ENCODE results near the gene SLC22A7. TPM values are rescaled to one million over a fixed set of nuclear protein-coding genes. Genes with fewer than 3 reads are reported as not detected.

The SLC22A7 gene
- polyA plus RNA-seq, 1 experiment: not detected

- POLR2A ChIA-PET: no interaction called here
- no peak for DNase-seq (ENCODE audit: low read depth)
- no peak overlapping the region for H3K4me3 ChIP-seq (ENCODE audit: low read depth, low read length)
- TF ChIP-seq CTCF (IDR thresholded peaks at IDR 0.05; ENCODE audit: insufficient read depth, low read depth, low read length): no peak
- no peaks in the 10 kb centered on the region for H3K36me3 ChIP-seq (ENCODE audit: control insufficient read depth, insufficient read depth, low read length)
- peaks cover 23% of the 10 kb centered on the region for H3K27me3 ChIP-seq (ENCODE audit: control insufficient read depth, insufficient read depth, low read length)
- CTCF ChIA-PET: interaction anchor here (1.0 kb wide), 1 partner anchor 8 kb away, joined by 3 read pairs; no protein-coding TSS in a partner anchor
Observed at GRCh38 chr6:43254846-43255245, 43.2 kb upstream of the SLC22A7 start.

DNA sequence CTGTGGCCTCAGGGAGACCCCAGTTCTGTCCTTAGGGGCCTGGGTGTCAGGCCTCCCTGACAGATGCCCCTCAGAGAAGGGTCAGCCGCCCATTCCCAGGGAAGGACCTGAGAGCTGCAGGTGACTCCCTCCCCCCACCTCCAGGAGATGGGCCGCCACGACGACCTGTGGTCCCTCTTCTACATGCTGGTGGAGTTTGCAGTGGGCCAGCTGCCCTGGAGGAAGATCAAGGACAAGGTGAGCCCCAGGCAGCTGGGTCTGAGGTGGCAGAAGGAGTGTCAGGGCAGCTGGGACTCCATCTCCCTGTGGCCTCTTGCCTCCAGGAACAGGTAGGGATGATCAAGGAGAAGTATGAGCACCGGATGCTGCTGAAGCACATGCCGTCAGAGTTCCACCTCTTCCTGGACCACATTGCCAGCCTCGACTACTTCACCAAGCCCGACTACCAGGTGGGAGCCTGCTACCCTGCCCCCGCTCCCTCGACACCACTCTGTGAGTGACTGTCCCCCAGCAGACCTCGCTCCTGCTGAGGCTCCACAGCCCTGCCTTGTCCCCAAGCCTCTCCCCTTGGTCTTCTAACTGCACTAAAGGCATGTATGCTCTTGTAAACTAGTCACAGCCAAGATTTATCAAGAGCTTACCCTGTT lies 42.5 kb upstream of the SLC22A7 start:
- no peak overlapping the region for H3K4me3 ChIP-seq (ENCODE audit: low read depth, low read length)
- no peak for DNase-seq (ENCODE audit: low read depth)
- POLR2A ChIA-PET: no interaction called here
- no peaks in the 10 kb centered on the region for H3K36me3 ChIP-seq (ENCODE audit: control insufficient read depth, insufficient read depth, low read length)
- no peak for TF ChIP-seq CTCF (IDR thresholded peaks at IDR 0.05; ENCODE audit: insufficient read depth, low read depth, low read length)
- CTCF ChIA-PET: no interaction called here
- H3K27me3 ChIP-seq (ENCODE audit: control insufficient read depth, insufficient read depth, low read length): peaks cover 22% of the 10 kb centered on the region

DNA sequence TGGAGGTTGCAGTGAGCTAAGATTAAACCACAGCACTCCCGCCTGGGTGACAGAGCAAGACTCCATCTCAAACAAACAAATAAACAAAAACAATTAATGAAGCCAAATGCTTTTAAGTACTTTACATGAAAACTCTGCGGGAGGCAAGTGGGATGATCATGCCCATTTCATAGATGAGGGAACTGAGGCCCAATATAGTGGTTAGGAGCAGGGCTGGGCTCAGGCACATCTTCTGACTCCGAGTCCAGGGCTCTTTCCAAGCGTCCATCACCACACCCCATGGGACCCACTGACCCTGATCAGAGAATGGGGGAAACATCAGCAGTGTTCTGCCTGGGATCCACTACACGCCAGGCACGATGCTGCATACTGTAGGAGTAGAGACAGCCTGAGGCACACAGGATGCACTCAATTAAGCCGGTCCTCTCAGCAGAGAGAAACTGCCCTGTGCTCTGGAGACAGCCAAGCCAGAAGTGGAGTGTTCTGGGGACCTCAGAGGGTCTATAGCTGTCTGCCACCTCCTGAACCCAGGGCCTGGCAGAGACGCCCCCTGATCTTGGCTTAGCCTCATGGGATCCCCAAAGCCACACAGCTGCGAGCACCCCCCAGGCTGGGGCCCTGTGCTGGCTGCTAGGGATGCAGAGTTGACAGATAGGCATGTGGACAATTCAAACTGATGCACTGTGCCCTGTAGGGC lies 41.2 kb upstream of the SLC22A7 start:
- H3K4me3 ChIP-seq (ENCODE audit: low read depth, low read length): no peak overlapping the region
- no peak for DNase-seq (ENCODE audit: low read depth)
- ChIA-PET CTCF (interaction anchor here (0.9 kb wide), 1 partner anchor 180 kb away, joined by 3 read pairs; no protein-coding TSS in a partner anchor), POLR2A (no interaction called here)
- H3K36me3 ChIP-seq (ENCODE audit: control insufficient read depth, insufficient read depth, low read length): no peaks in the 10 kb centered on the region
- peaks cover 10% of the 10 kb centered on the region for H3K27me3 ChIP-seq (ENCODE audit: control insufficient read depth, insufficient read depth, low read length)
- no peak for TF ChIP-seq CTCF (IDR thresholded peaks at IDR 0.05; ENCODE audit: insufficient read depth, low read depth, low read length)

GRCh38 chr6:43257367-43258145 lies 40.5 kb upstream of the SLC22A7 start:
- TF ChIP-seq CTCF (IDR thresholded peaks at IDR 0.05; ENCODE audit: insufficient read depth, low read depth, low read length): no peak
- no peaks in the 10 kb centered on the region for H3K36me3 ChIP-seq (ENCODE audit: control insufficient read depth, insufficient read depth, low read length)
- ChIA-PET POLR2A (no interaction called here), CTCF (interaction anchor here (0.9 kb wide), 1 partner anchor 179 kb away, joined by 3 read pairs; no protein-coding TSS in a partner anchor)
- H3K27me3 ChIP-seq (ENCODE audit: control insufficient read depth, insufficient read depth, low read length): peaks cover 9% of the 10 kb centered on the region
- DNase-seq (ENCODE audit: low read depth): no peak
- H3K4me3 ChIP-seq (ENCODE audit: low read depth, low read length): no peak overlapping the region

- POLR2A ChIA-PET: no interaction called here
- Histone ChIP-seq H3K27me3 (ENCODE audit: control insufficient read depth, insufficient read depth, low read length) (peaks cover 9% of the 10 kb centered on the region), H3K4me3 (ENCODE audit: low read depth, low read length) (no peak overlapping the region), H3K36me3 (ENCODE audit: control insufficient read depth, insufficient read depth, low read length) (no peaks in the 10 kb centered on the region)
- no peak for TF ChIP-seq CTCF (IDR thresholded peaks at IDR 0.05; ENCODE audit: insufficient read depth, low read depth, low read length)
- no peak for DNase-seq (ENCODE audit: low read depth)
- CTCF ChIA-PET: no interaction called here
Observed at GRCh38 chr6:43258180-43258579, 39.9 kb upstream of the SLC22A7 start.

Data from BJ (cell line).